ENCODE measurements around the gene RTCA.
"Not testable (repeated sequence)": the region's sequence is repeated elsewhere in the genome, so short reads cannot be mapped to it uniquely, and the experiment has no call there.

The RTCA gene

GRCh38 chr1:100261686-100262085 lies 4.3 kb upstream of the RTCA start:
- DNase-seq (ENCODE audit: low read depth) = no peak

GRCh38 chr1:100264081-100264480 lies 1.9 kb upstream of the RTCA start:
- DNase-seq (ENCODE audit: low read depth) = not testable (repeated sequence)

GRCh38 chr1:100265562-100265930 lies 470 bp upstream of the RTCA start:
- no peak for DNase-seq (ENCODE audit: low read depth)

- no peak for DNase-seq (ENCODE audit: low read depth)
These were observed 725 bp downstream of the RTCA start for GRCh38 chr1:100266741-100267140.

GRCh38 chr1:100267284-100267683 lies 1.3 kb downstream of the RTCA start:
- DNase-seq (ENCODE audit: low read depth) = no peak

- no peak for DNase-seq (ENCODE audit: low read depth)
These were observed 2.2 kb downstream of the RTCA start for GRCh38 chr1:100268202-100268601.

- no peak for DNase-seq (ENCODE audit: low read depth)
These were observed 11.8 kb downstream of the RTCA start for GRCh38 chr1:100277866-100278265.

GRCh38 chr1:100279358-100279923 lies 13.4 kb downstream of the RTCA start:
- no peak for DNase-seq (ENCODE audit: low read depth)

- DNase-seq (ENCODE audit: low read depth) = no peak
These were observed 14.1 kb downstream of the RTCA start for GRCh38 chr1:100279954-100280682.

- no peak for DNase-seq (ENCODE audit: low read depth)
These were observed 18.6 kb downstream of the RTCA start for GRCh38 chr1:100284591-100284990.

- DNase-seq (ENCODE audit: low read depth) = no peak
These were observed 21.1 kb downstream of the RTCA start for GRCh38 chr1:100287162-100287561.

- no peak for DNase-seq (ENCODE audit: low read depth)
These were observed 24.3 kb downstream of the RTCA start for GRCh38 chr1:100290291-100290690.

GRCh38 chr1:100292711-100293110 lies 26.7 kb downstream of the RTCA start:
- DNase-seq (ENCODE audit: low read depth) = no peak

GRCh38 chr1:100296140-100296539 lies 30.1 kb downstream of the RTCA start:
- DNase-seq (ENCODE audit: low read depth) = no peak

- not testable (repeated sequence) for DNase-seq (ENCODE audit: low read depth)
These were observed 31.0 kb downstream of the RTCA start for GRCh38 chr1:100296997-100297396.

- no peak for DNase-seq (ENCODE audit: low read depth)
These were observed 32.5 kb downstream of the RTCA start for GRCh38 chr1:100298512-100298911.

- no peak for DNase-seq (ENCODE audit: low read depth)
These were observed 33.7 kb downstream of the RTCA start for GRCh38 chr1:100299521-100300222.

GRCh38 chr1:100300691-100301090 lies 34.7 kb downstream of the RTCA start:
- DNase-seq (ENCODE audit: low read depth) = no peak

GRCh38 chr1:100302739-100303138 lies 36.7 kb downstream of the RTCA start:
- DNase-seq (ENCODE audit: low read depth) = no peak

GRCh38 chr1:100304227-100304626 lies 38.2 kb downstream of the RTCA start:
- no peak for DNase-seq (ENCODE audit: low read depth)

- DNase-seq (ENCODE audit: low read depth) = no peak
These were observed 38.9 kb downstream of the RTCA start for GRCh38 chr1:100304921-100305320.

- no peak for DNase-seq (ENCODE audit: low read depth)
These were observed 39.9 kb downstream of the RTCA start for GRCh38 chr1:100305954-100306353.

- DNase-seq (ENCODE audit: low read depth) = no peak
These were observed 40.8 kb downstream of the RTCA start for GRCh38 chr1:100306735-100307313.

All from stimulated activated CD8-positive, alpha-beta memory T cell treated with anti-CD3 and anti-CD28 coated beads, Interleukin-4, amount 100 ng/mL, for 24 hours (primary cell).